HT1080 (cell line): ENCODE data around the gene SLC15A2. TPM values are rescaled to one million over a fixed set of nuclear protein-coding genes. Genes with fewer than 3 reads are reported as not detected.
"Not testable (repeated sequence)": the region's sequence is repeated elsewhere in the genome, so short reads cannot be mapped to it uniquely, and the experiment has no call there.

Experiments
- DNase-seq: peaks from one replicate; pipeline ENCODE4 v3.0.0-alpha.2; 2015; ENCODE audit warnings: low read depth
- total RNA-seq: library from RNA; depleted of rRNA; stranded (reverse); fragments of >200 nt; shearing (Covaris generic); gene quantifications from 2 replicates; pipeline ENCODE4 v1.2.3, GENCODE V29; 2014

SLC15A2 gene
- total RNA-seq, 1 experiment from 2014 or later: not detected

- DNase-seq: peak; percentile 32
Observed at GRCh38 chr3:121918779-121919483, 24.7 kb downstream of the SLC15A2 start.

- DNase-seq: no peak
Observed at GRCh38 chr3:121924734-121925133, 30.5 kb downstream of the SLC15A2 start.

GRCh38 chr3:121926380-121926779, 32.2 kb downstream of the SLC15A2 start:
- no peak for DNase-seq

- DNase-seq: not testable (repeated sequence)
Observed at GRCh38 chr3:121938141-121938855, 44.1 kb downstream of the SLC15A2 start.

GRCh38 chr3:121941592-121941991, 47.4 kb downstream of the SLC15A2 start:
- no peak for DNase-seq

- no peak for DNase-seq
Observed at GRCh38 chr3:121942116-121942786, 48.0 kb downstream of the SLC15A2 start.

GRCh38 chr3:121943431-121943830, 49.2 kb downstream of the SLC15A2 start:
- DNase-seq: no peak

GRCh38 chr3:121948641-121949040, 54.4 kb downstream of the SLC15A2 start:
- no peak for DNase-seq

GRCh38 chr3:121951291-121951919, 57.2 kb downstream of the SLC15A2 start:
- no peak for DNase-seq

- no peak for DNase-seq
Observed at GRCh38 chr3:121956363-121956762, 62.2 kb downstream of the SLC15A2 start.

- DNase-seq: no peak
Observed at GRCh38 chr3:121957674-121958415, 63.6 kb downstream of the SLC15A2 start.

GRCh38 chr3:121958801-121959200, 64.6 kb downstream of the SLC15A2 start:
- DNase-seq: no peak

GRCh38 chr3:121961283-121961682, 67.1 kb downstream of the SLC15A2 start:
- DNase-seq: no peak

- DNase-seq: no peak
Observed at GRCh38 chr3:121962443-121962842, 68.2 kb downstream of the SLC15A2 start.

- no peak for DNase-seq
Observed at GRCh38 chr3:121963608-121964007, 69.4 kb downstream of the SLC15A2 start.

- no peak for DNase-seq
Observed at GRCh38 chr3:121969631-121970030, 75.4 kb downstream of the SLC15A2 start.

- DNase-seq: no peak
Observed at GRCh38 chr3:121970047-121970446, 75.8 kb downstream of the SLC15A2 start.

- peak; percentile 26 for DNase-seq
Observed at GRCh38 chr3:121974601-121975111, 80.5 kb downstream of the SLC15A2 start.

GRCh38 chr3:121975702-121976302, 81.6 kb downstream of the SLC15A2 start:
- no peak for DNase-seq

- no peak for DNase-seq
Observed at GRCh38 chr3:121976727-121977126, 82.5 kb downstream of the SLC15A2 start.
